ENCODE data around the gene ATG7.

Gene ATG7

DNA sequence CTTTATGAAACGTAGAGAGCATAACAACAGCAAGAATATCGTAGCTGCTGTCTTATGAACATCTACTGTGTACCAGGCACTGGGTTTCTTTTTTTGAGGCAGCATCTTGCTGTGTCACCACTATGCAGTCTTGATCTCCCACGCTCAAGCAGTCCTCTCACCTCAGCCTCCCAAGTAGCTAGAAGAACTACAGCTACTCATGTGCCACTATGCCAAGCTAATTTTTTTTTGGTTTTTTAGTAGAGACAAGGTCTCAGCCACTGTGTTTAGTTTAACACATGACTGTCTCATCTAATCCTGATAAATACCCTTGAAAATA, 241.6 kb downstream of the ATG7 start:
- Histone ChIP-seq H3K4me2 (no peak overlapping the region), H4K20me1 (ENCODE audit: insufficient read depth) (no peaks in the 10 kb centered on the region), H3K36me3 (ENCODE audit: insufficient read depth) (no peaks in the 10 kb centered on the region), H2AFZ (ENCODE audit: low read depth) (no peak overlapping the region), H3K9ac (no peak overlapping the region), H3K27me3 (ENCODE audit: insufficient read depth, low read depth) (no peaks in the 10 kb centered on the region), H3K27ac (no peak overlapping the region), H3K4me1 (ENCODE audit: low read depth, poor library complexity, severe bottlenecking) (no peaks in the 10 kb centered on the region), H3K4me3 (IDR thresholded peaks at IDR 0.05; ENCODE audit: insufficient read depth, low read depth, low read length) (no peak overlapping the region), H3K79me2 (ENCODE audit: insufficient read depth, low read depth) (no peaks in the 10 kb centered on the region)
- TF ChIP-seq, protein P1, sequence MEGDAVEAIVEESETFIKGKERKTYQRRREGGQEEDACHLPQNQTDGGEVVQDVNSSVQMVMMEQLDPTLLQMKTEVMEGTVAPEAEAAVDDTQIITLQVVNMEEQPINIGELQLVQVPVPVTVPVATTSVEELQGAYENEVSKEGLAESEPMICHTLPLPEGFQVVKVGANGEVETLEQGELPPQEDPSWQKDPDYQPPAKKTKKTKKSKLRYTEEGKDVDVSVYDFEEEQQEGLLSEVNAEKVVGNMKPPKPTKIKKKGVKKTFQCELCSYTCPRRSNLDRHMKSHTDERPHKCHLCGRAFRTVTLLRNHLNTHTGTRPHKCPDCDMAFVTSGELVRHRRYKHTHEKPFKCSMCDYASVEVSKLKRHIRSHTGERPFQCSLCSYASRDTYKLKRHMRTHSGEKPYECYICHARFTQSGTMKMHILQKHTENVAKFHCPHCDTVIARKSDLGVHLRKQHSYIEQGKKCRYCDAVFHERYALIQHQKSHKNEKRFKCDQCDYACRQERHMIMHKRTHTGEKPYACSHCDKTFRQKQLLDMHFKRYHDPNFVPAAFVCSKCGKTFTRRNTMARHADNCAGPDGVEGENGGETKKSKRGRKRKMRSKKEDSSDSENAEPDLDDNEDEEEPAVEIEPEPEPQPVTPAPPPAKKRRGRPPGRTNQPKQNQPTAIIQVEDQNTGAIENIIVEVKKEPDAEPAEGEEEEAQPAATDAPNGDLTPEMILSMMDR (conservative IDR thresholded peaks at IDR 0.05; ENCODE audit: low read depth, low read length) = no peak

DNA sequence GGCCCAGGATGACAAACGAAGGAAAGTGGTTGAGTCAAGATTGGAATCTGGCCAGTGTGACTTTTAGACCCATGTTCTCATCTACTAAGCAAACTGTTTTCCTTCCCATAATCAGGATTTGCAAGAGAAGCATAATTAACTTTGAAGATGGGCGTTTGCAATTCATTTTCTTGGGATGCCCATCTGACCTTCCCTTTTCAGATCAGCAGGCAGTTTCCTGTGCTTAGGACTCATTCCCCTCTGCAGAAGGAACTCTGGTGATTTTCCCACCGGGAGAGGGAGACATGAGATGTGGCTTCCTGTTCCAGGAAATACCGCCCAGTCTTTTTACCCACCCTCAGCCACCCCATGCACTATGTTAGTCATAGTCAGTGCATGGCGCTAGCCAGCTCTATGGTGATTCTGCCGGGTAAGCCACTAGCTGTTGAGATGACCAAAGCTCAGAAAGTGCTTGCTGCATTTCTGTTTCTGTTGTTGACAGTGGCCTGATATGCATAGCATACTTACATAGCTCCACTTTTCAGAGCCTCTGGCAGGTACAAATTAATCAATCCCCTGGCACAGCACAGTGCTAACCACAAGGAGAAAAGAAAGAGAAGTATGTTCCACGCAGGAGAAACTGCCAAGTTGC, 242.1 kb downstream of the ATG7 start:
- Histone ChIP-seq H3K4me3 (IDR thresholded peaks at IDR 0.05; ENCODE audit: insufficient read depth, low read depth, low read length) (no peak overlapping the region), H3K9ac (no peak overlapping the region), H2AFZ (ENCODE audit: low read depth) (no peak overlapping the region), H3K27me3 (ENCODE audit: insufficient read depth, low read depth) (no peaks in the 10 kb centered on the region), H4K20me1 (ENCODE audit: insufficient read depth) (no peaks in the 10 kb centered on the region), H3K27ac (no peak overlapping the region), H3K4me1 (ENCODE audit: low read depth, poor library complexity, severe bottlenecking) (no peaks in the 10 kb centered on the region), H3K36me3 (ENCODE audit: insufficient read depth) (no peaks in the 10 kb centered on the region), H3K4me2 (no peak overlapping the region), H3K79me2 (ENCODE audit: insufficient read depth, low read depth) (no peaks in the 10 kb centered on the region)
- TF ChIP-seq, protein P1 (conservative IDR thresholded peaks at IDR 0.05; ENCODE audit: low read depth, low read length) = no peak

DNA sequence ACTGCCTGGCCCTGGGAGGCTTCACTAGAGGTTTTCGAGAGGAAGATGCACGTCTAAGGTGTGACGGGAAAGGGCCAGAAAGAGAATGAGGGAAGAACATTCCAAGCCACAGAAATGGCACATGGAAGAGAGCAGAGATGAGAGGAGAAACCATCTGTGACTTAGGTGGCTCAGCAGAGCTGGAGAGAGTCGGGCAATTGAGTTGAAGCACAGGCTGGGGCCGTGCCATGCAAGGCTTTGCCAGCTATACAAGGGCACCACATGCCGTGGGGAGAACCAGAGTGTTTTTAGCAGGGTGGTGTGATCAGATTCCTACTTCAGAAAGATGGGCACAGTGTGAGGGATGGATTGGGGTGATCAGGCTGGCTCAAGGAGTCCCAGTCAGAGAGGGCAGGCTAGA, 245.4 kb downstream of the ATG7 start:
- Histone ChIP-seq H3K4me3 (IDR thresholded peaks at IDR 0.05; ENCODE audit: insufficient read depth, low read depth, low read length) (no peak overlapping the region), H3K4me2 (no peak overlapping the region), H3K79me2 (ENCODE audit: insufficient read depth, low read depth) (no peaks in the 10 kb centered on the region), H4K20me1 (ENCODE audit: insufficient read depth) (no peaks in the 10 kb centered on the region), H3K27ac (no peak overlapping the region), H3K27me3 (ENCODE audit: insufficient read depth, low read depth) (no peaks in the 10 kb centered on the region), H3K4me1 (ENCODE audit: low read depth, poor library complexity, severe bottlenecking) (no peaks in the 10 kb centered on the region), H3K9ac (no peak overlapping the region), H3K36me3 (ENCODE audit: insufficient read depth) (no peaks in the 10 kb centered on the region), H2AFZ (ENCODE audit: low read depth) (no peak overlapping the region)
- TF ChIP-seq, protein P1 (conservative IDR thresholded peaks at IDR 0.05; ENCODE audit: low read depth, low read length) = no peak

DNA sequence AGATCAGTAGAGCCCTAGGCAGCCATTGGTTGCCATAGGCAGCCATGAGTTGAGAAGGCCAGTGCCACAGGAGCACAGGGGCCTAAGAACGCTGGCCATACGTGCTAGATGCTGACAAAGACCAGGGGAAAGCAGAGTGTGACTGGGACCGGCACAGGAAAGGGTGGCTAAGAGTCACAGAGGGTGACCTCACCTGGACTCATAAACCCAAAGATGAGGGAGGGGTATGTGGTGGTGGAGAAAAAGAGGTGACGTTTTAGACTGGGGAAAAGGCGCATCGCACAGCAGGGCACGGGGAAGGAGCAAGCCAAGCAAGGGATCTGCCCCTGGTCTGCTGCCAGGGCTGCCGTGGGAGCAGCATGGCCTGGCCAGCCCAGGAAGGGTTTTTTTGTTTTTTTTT, 249.0 kb downstream of the ATG7 start:
- Histone ChIP-seq H3K27me3 (ENCODE audit: insufficient read depth, low read depth) (no peaks in the 10 kb centered on the region), H3K36me3 (ENCODE audit: insufficient read depth) (no peaks in the 10 kb centered on the region), H3K9ac (no peak overlapping the region), H3K27ac (no peak overlapping the region), H3K4me2 (no peak overlapping the region), H3K4me3 (IDR thresholded peaks at IDR 0.05; ENCODE audit: insufficient read depth, low read depth, low read length) (no peak overlapping the region), H3K4me1 (ENCODE audit: low read depth, poor library complexity, severe bottlenecking) (no peaks in the 10 kb centered on the region), H4K20me1 (ENCODE audit: insufficient read depth) (no peaks in the 10 kb centered on the region), H3K79me2 (ENCODE audit: insufficient read depth, low read depth) (no peaks in the 10 kb centered on the region), H2AFZ (ENCODE audit: low read depth) (no peak overlapping the region)
- TF ChIP-seq, protein P1 (conservative IDR thresholded peaks at IDR 0.05; ENCODE audit: low read depth, low read length) = no peak
